ENCODE measurements around the gene GCH1.
A peak's percentile ranks its signal among the peaks of the same experiment; 100 is the strongest.
"Not testable (repeated sequence)": the region's sequence is repeated elsewhere in the genome, so short reads cannot be mapped to it uniquely, and the experiment has no call there.

GCH1 gene

DNA sequence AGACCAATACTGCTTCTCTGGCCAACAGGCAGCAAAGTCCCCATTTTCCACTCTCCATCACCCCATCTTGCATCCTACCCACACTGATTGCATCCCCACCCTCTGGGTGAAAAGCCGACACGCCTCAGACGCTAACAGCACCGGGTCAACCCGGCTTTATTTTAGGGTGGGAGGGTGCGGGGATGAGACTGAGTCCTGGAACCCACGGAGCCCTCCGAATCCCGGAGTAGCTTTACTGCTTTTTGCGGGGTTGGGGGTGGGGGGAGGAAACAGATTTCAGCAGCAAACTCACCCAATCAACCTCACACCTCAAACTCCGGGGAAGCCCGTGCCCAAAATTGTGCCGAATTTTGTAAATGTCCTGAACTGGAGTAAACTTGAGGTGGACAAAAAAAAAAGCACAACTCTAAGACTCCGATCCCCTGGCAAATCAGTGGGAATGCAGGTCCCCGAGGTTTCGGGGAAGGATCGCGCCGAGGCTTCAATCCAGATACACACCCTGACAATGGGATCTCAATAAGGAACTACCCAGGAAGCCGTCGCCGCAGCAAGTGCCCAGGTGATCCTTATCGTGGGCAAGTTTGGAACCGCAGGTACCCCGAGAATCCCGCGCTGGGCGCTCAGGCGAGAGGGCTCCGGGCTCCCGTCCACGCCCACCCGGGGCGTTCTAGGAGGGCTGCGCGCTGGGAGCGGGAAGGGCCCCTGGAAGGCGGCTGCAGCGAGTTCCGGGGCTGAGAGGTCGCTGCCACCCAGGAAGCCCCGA lies 1.1 kb downstream of the GCH1 start:
- peak overlapping the region; percentile 1 for H3K9ac ChIP-seq (ENCODE audit: low read length)
- H3K27me3 ChIP-seq (ENCODE audit: control insufficient read depth, insufficient read depth, low read length): no peaks in the 10 kb centered on the region
- peak overlapping the region; percentile 71 for H3K4me3 ChIP-seq (ENCODE audit: low read length)
- H3K36me3 ChIP-seq (ENCODE audit: control insufficient read depth, insufficient read depth, low read length): no peaks in the 10 kb centered on the region
- H3K4me1 ChIP-seq (ENCODE audit: control insufficient read depth, insufficient read depth, low read length): no peaks in the 10 kb centered on the region
- peak overlapping the region; percentile 1 for H3K27ac ChIP-seq (ENCODE audit: low read depth, low read length)

DNA sequence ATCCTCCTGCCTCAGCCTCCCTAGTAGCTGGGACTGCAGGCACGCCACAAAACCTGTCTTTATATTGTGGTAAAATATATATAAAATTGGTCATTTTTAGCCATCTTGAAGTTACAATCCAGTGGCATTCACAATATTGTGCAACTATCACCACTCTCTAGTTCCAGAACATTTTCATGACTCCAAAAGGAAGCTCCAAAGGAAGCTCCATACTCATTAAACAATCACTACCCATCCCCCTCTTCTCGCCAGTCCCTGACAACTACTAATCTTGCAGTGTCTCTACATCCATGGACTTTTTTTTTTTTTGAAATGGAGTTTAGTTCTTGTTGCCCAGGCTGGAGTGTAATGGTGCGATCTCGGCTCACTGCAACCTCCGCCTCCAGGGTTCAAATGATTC lies 3.1 kb downstream of the GCH1 start:
- H3K27ac ChIP-seq (ENCODE audit: low read depth, low read length): no peak overlapping the region
- H3K4me3 ChIP-seq (ENCODE audit: low read length): no peak overlapping the region
- H3K36me3 ChIP-seq (ENCODE audit: control insufficient read depth, insufficient read depth, low read length): no peaks in the 10 kb centered on the region
- H3K4me1 ChIP-seq (ENCODE audit: control insufficient read depth, insufficient read depth, low read length): no peaks in the 10 kb centered on the region
- no peaks in the 10 kb centered on the region for H3K27me3 ChIP-seq (ENCODE audit: control insufficient read depth, insufficient read depth, low read length)
- H3K9ac ChIP-seq (ENCODE audit: low read length): no peak overlapping the region

DNA sequence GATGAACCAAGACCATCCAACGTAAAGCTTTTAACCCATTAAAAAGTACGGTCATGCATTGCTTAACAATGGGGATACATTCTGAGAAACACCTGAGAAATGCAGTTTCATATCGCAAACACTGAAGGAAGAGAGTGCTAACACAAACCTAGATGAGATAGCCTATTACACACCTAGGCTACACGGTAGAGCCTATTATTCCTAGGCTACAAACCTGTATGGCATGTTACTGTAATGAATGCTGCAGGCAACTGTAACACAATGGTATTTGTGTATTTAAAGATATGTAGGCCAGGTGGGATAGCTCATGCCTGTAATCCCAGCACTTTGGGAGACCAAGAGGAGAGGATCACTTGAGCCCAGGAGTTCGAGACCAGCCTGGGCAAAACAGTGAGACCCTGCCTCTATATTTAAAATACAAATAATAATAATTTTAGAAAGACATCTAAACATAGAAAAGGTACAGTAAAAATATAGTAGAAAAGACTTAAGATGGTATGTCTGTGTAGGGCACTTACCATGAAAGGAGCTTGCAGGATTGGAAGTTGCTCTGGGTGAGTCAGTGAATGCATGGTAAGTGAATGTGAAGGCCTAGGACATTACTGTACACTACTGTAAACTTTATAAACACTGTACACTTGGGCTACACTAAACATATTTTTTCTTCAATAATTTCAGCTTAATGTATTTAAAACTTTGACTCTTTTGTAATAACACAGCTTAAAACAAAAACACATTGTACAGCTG lies 4.6 kb downstream of the GCH1 start:
- H3K4me3 ChIP-seq (ENCODE audit: low read length); H3K9ac ChIP-seq (ENCODE audit: low read length); H3K27ac ChIP-seq (ENCODE audit: low read depth, low read length); H3K27me3 ChIP-seq (ENCODE audit: control insufficient read depth, insufficient read depth, low read length); H3K36me3 ChIP-seq (ENCODE audit: control insufficient read depth, insufficient read depth, low read length); H3K4me1 ChIP-seq (ENCODE audit: control insufficient read depth, insufficient read depth, low read length): not testable (repeated sequence)

DNA sequence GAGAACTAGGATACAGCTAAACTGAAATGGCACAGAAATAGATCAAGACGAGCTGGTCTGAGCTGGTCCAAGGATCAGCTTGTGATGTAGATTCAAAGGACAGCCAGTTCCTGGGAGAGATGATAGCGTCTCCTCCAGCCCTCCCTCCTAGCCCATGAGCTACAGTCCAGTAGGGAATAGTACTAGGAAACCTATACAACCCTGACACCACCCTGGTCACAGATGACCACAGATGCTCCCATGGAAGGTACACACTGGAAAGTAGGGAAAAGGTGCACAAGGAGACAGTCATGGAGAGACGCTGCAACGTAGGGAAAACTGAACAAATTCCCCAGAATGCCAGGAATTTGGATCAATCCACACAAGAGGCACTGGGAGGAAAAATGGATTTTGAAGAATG lies 6.9 kb downstream of the GCH1 start:
- Histone ChIP-seq H3K4me1 (ENCODE audit: control insufficient read depth, insufficient read depth, low read length) (no peaks in the 10 kb centered on the region), H3K27ac (ENCODE audit: low read depth, low read length) (no peak overlapping the region), H3K27me3 (ENCODE audit: control insufficient read depth, insufficient read depth, low read length) (no peaks in the 10 kb centered on the region), H3K9ac (ENCODE audit: low read length) (no peak overlapping the region), H3K4me3 (ENCODE audit: low read length) (no peak overlapping the region), H3K36me3 (ENCODE audit: control insufficient read depth, insufficient read depth, low read length) (no peaks in the 10 kb centered on the region)

DNA sequence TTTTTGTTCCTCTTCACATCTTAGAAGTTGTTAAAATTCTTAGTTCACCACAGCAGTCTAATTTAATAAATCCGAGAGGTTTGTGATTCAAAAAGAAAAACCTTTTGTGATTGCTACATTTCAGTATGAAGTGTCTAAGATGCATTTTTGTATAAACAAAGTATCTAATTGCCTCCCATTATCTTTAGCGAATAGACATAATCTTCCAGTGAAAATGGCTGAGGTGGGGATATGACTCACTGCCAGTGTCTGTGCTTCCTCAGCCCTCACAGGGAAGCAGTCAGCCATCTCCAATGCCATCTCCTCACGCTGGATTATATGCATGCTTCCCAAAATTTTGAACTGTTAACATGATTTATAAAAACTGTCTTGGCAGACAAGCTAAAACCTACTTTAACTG lies 7.6 kb downstream of the GCH1 start:
- Histone ChIP-seq H3K27ac (ENCODE audit: low read depth, low read length) (no peak overlapping the region), H3K4me3 (ENCODE audit: low read length) (no peak overlapping the region), H3K36me3 (ENCODE audit: control insufficient read depth, insufficient read depth, low read length) (no peaks in the 10 kb centered on the region), H3K27me3 (ENCODE audit: control insufficient read depth, insufficient read depth, low read length) (no peaks in the 10 kb centered on the region), H3K4me1 (ENCODE audit: control insufficient read depth, insufficient read depth, low read length) (no peaks in the 10 kb centered on the region), H3K9ac (ENCODE audit: low read length) (no peak overlapping the region)

DNA sequence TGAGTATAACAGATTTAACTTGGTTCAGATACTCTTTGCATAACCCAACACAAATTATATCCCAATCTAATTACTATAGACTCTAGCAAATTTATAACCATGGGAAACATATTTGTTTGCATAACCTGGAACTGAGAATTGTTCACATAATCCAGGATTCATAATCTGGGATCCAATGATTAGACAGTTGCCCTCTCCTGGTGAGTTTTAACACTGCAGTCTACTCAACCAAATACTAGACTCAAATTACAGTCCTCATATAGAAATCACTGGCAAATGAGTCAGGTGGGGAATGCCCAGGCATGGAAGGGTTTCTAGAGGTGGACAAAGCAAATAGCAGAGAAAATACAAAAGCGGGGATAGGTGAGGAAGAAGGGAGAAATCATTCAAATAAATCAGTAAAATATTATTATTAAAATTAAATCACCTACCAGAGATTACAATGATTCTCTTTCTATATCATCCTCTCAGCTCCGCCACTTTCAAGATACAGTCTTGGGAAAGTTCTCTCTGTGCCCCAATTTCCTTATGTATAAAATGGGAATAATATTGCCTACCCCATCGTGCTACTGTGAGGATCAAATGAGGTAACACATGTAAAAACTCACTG lies 9.4 kb downstream of the GCH1 start:
- Histone ChIP-seq H3K4me3 (ENCODE audit: low read length) (no peak overlapping the region), H3K36me3 (ENCODE audit: control insufficient read depth, insufficient read depth, low read length) (no peaks in the 10 kb centered on the region), H3K27ac (ENCODE audit: low read depth, low read length) (no peak overlapping the region), H3K27me3 (ENCODE audit: control insufficient read depth, insufficient read depth, low read length) (no peaks in the 10 kb centered on the region), H3K4me1 (ENCODE audit: control insufficient read depth, insufficient read depth, low read length) (no peaks in the 10 kb centered on the region), H3K9ac (ENCODE audit: low read length) (no peak overlapping the region)

DNA sequence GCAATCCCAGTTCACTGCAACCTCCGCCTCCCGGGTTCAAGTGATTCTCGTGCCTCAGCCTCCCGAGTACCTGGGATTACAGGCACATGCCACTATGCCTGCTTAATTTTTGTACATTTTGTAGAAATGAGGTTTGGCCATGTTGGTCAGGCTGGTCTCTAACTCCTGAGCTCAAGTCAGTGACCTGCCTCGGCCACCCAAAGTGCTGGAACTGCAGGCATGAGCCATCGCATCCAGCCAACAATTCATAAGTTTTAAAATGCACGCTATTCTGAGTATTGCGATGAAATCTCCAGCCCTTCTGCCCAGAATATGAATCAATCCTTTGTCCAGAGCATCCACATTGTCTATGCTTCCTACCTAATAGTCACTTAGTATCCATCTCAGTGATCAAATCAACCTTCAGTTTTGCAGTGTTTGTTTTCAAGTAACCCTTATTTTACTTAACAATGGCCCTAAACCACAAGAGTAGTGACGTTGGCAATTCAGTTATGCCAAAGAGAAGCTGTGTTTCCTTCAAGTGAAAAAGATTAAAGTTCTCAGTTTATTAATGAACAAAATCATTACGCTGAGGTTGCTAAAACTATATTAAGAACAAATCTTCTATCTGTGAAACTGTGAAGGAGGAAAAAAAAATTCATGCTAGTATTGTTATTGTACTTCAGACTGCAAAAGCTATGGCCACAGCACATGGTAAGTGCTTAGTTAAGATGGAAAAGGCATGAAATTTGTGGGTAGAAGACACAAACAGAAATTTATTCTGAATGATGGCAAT lies 11.0 kb downstream of the GCH1 start:
- H3K9ac ChIP-seq (ENCODE audit: low read length): no peak overlapping the region
- no peaks in the 10 kb centered on the region for H3K36me3 ChIP-seq (ENCODE audit: control insufficient read depth, insufficient read depth, low read length)
- no peaks in the 10 kb centered on the region for H3K4me1 ChIP-seq (ENCODE audit: control insufficient read depth, insufficient read depth, low read length)
- no peak overlapping the region for H3K27ac ChIP-seq (ENCODE audit: low read depth, low read length)
- H3K27me3 ChIP-seq (ENCODE audit: control insufficient read depth, insufficient read depth, low read length): no peaks in the 10 kb centered on the region
- H3K4me3 ChIP-seq (ENCODE audit: low read length): no peak overlapping the region

DNA sequence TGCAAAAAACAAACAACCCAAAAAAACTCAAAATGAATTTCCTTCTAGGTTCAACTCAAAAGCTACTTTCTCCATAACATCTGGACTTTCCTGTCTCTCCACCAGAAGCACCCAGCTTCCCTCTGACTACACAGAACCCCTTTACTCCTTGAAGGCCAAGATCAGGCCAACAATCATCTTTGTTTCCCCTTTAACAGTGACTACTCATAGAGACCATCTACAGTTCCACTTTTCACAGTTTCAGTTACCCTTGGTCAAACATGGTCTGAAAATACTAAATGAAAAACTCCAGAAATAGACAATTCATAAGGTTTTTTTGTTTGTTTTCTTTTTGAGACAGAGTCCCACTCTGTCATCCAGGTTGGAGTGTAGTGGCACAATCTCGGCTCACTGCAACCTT lies 11.8 kb downstream of the GCH1 start:
- H3K9ac ChIP-seq (ENCODE audit: low read length): no peak overlapping the region
- H3K4me3 ChIP-seq (ENCODE audit: low read length): no peak overlapping the region
- no peaks in the 10 kb centered on the region for H3K4me1 ChIP-seq (ENCODE audit: control insufficient read depth, insufficient read depth, low read length)
- H3K27me3 ChIP-seq (ENCODE audit: control insufficient read depth, insufficient read depth, low read length): no peaks in the 10 kb centered on the region
- no peak overlapping the region for H3K27ac ChIP-seq (ENCODE audit: low read depth, low read length)
- H3K36me3 ChIP-seq (ENCODE audit: control insufficient read depth, insufficient read depth, low read length): no peaks in the 10 kb centered on the region

DNA sequence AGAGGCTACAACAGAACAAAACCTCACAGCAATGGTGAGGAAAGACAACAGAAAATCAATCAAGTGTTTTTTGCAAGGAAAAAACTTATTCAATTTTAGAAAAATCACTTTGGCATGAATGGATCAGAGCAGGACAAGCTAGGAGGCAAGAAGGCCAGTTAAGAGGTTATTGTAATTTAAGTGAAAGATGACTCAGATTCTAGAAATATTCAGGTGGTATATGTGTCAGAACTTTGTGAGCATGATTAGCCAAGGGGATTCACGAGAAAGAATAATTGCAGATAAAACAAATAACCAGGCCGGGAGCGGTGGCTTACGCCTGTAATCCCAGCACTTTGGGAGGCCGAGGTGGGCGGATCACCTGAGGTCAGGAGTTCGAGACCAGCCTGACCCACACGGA lies 12.7 kb downstream of the GCH1 start:
- Histone ChIP-seq H3K4me1 (ENCODE audit: control insufficient read depth, insufficient read depth, low read length) (no peaks in the 10 kb centered on the region), H3K27ac (ENCODE audit: low read depth, low read length) (no peak overlapping the region), H3K9ac (ENCODE audit: low read length) (no peak overlapping the region), H3K27me3 (ENCODE audit: control insufficient read depth, insufficient read depth, low read length) (no peaks in the 10 kb centered on the region), H3K36me3 (ENCODE audit: control insufficient read depth, insufficient read depth, low read length) (no peaks in the 10 kb centered on the region), H3K4me3 (ENCODE audit: low read length) (no peak overlapping the region)

DNA sequence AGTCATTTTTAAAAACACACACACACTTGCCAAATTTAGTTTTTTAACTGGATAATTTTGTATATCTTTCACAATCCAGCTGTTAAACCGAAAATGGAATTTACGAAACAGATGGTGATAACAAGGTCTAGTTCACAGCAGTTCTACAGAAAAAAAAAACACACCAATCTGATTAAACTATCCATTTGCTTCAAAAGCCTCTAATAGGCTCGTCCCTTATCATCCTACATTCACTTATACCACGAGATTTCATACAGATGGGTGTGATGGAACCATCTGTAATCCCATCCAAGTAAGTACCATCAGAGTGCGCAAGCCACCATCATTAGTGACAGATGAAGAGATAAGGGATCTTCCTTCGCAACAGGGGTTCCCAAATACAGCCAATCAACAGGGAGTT lies 20.1 kb downstream of the GCH1 start:
- H3K4me3 ChIP-seq (ENCODE audit: low read length): peak overlapping the region; percentile 61
- no peak overlapping the region for H3K9ac ChIP-seq (ENCODE audit: low read length)
- H3K27me3 ChIP-seq (ENCODE audit: control insufficient read depth, insufficient read depth, low read length): no peaks in the 10 kb centered on the region
- no peaks in the 10 kb centered on the region for H3K36me3 ChIP-seq (ENCODE audit: control insufficient read depth, insufficient read depth, low read length)
- no peaks in the 10 kb centered on the region for H3K4me1 ChIP-seq (ENCODE audit: control insufficient read depth, insufficient read depth, low read length)
- H3K27ac ChIP-seq (ENCODE audit: low read depth, low read length): no peak overlapping the region

DNA sequence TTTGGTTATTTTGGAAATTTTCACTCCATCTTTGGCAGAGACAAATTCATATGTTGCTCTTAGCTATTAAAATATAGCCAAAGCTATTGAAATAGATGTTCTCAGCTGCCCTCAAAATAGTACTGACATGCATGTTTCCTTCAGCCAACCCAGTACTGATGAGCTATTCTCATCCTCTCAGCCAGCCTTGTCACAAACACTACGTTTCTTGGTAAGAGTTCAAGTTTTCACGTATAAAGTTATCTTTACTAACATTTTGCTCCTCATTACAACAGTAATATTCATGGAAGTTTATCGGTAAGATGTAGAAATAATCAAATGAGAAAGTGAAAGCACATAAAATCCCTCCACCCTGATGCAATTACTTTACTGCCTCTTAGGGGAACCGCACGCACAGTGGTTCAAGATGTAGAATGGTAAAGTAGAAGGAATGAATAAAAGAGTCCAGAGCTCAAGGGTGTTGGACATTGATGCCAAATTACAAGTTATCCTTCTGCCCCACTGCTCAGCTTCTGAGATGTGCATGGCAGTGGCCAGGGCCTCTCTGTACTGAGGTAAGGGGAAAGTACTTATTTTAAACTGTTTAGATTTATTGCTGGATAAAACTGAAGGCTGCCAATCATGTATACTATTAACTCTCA lies 20.7 kb downstream of the GCH1 start:
- Histone ChIP-seq H3K27me3 (ENCODE audit: control insufficient read depth, insufficient read depth, low read length) (no peaks in the 10 kb centered on the region), H3K27ac (ENCODE audit: low read depth, low read length) (peak overlapping the region; percentile 38), H3K4me3 (ENCODE audit: low read length) (peak overlapping the region; percentile 61), H3K4me1 (ENCODE audit: control insufficient read depth, insufficient read depth, low read length) (no peaks in the 10 kb centered on the region), H3K9ac (ENCODE audit: low read length) (no peak overlapping the region), H3K36me3 (ENCODE audit: control insufficient read depth, insufficient read depth, low read length) (no peaks in the 10 kb centered on the region)

DNA sequence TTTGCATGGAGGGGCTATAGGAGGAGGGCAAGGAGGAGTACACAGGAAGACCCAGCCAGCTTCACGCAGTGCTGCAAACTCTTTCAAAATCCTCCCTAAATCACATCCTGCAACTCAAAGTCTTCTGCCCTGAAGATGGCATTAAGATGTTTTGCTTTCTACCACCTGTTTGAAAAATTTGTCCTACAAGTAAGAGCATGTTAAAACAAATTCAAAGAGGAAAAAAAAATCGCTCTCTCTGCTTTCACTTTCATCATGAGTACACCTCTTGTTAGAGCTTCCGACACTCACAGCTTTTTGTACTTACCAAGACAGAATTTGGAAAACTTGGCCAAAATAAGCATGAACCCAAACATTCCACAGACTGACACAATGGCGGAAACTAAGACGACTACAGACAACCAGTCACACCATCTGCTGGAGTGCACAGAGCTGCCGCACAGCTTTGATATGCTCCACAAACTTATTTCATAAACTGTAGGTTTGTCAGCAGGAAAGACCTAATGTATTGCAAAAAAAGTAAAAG lies 21.3 kb downstream of the GCH1 start:
- Histone ChIP-seq H3K9ac (ENCODE audit: low read length) (peak overlapping the region; percentile 24), H3K36me3 (ENCODE audit: control insufficient read depth, insufficient read depth, low read length) (no peaks in the 10 kb centered on the region), H3K4me3 (ENCODE audit: low read length) (peak overlapping the region; percentile 61), H3K27ac (ENCODE audit: low read depth, low read length) (peak overlapping the region; percentile 38), H3K4me1 (ENCODE audit: control insufficient read depth, insufficient read depth, low read length) (no peaks in the 10 kb centered on the region), H3K27me3 (ENCODE audit: control insufficient read depth, insufficient read depth, low read length) (no peaks in the 10 kb centered on the region)
